ENCODE results near the gene OAS2.

- TF ChIP-seq CTCF (IDR thresholded peaks at IDR 0.05), result no peak
- TF ChIP-seq ZFX (IDR thresholded peaks at IDR 0.05; ENCODE audit: borderline replicate concordance), result no peak
Observed at GRCh38 chr12:112996501-112996900, 18.2 kb downstream of the OAS2 start.

Data from 22Rv1 (cell line).